Breast epithelium (tissue), 4 donors: Measurements from ENCODE around the gene ATXN7L1. TPM values are rescaled to one million over a fixed set of nuclear protein-coding genes. Genes with fewer than 3 reads are reported as not detected.

Source experiments
- DNase-seq, 2 donors: peaks; one replicate each; pipeline ENCODE4 v3.0.0-alpha.2; 2019; ENCODE audit warnings: low spot score in 2 of 2
- H3K27ac ChIP-seq, 2 donors: fragments of 200-600 bp; sonication (generic) in 1 of 2; one replicate each; pipeline ENCODE4 v1.5.1; 2016 to 2019; ENCODE audit warnings: mild to moderate bottlenecking in 1 of 2
- H3K27me3 ChIP-seq, 2 donors: fragments of 200-600 bp; sonication (generic) in 1 of 2; one replicate each; pipeline versions ENCODE4 v1.5.1 to v1.6.0; 2017 to 2019; ENCODE audit warnings: control low read depth in 1 of 2, mild to moderate bottlenecking in 1 of 2
- H3K36me3 ChIP-seq: fragments of 200-600 bp; one replicate; pipeline ENCODE4 v1.5.1; 2019
- H3K4me1 ChIP-seq, 2 donors: fragments of 200-600 bp; sonication (generic); one replicate each; pipeline ENCODE4 v1.5.1; 2016 to 2019; ENCODE audit warnings: control low read depth in 1 of 2
- H3K4me3 ChIP-seq, 3 donors: fragments of 200-600 bp; sonication (generic); 1 replicate in 2 of 3; 2 replicates in 1 of 3; pipeline ENCODE4 v1.5.1; 2016 to 2019; ENCODE audit warnings: mild to moderate bottlenecking in 3 of 3, moderate library complexity in 2 of 3
- H3K9me3 ChIP-seq, 2 donors: fragments of 200-600 bp; sonication (generic) in 1 of 2; one replicate each; pipeline ENCODE4 v1.5.1; 2016 to 2019; ENCODE audit warnings: control low read depth in 1 of 2
- POLR2A ChIP-seq: fragments of 450-650 bp; IDR thresholded peaks from one replicate; pipeline ENCODE4 v1.6.1; 2016; ENCODE audit warnings: antibody characterized with exemption, mild to moderate bottlenecking, moderate library complexity
- POLR2AphosphoS5 ChIP-seq, 3 donors: sonication (generic); formaldehyde crosslinking; IDR thresholded peaks; one replicate each; pipeline ENCODE4 v1.6.1; 2017; ENCODE audit warnings: antibody characterized with exemption in 3 of 3
- intact Hi-C: fragments of 100-400 bp; cut with DNase I; formaldehyde crosslinking; loops from one replicate; pipeline ENCODE4 v1.15.1; 2023; ENCODE audit warnings: low total_unique reads
- total RNA-seq, 3 donors: library from RNA; depleted of rRNA; stranded (reverse); fragments of >200 nt; gene quantifications; one replicate each; pipeline ENCODE4 v1.1.0, GENCODE V29; 2016
- TF ChIP-seq, protein P1 (sequence below), 3 donors: fragments of 450-650 bp; IDR thresholded peaks; one replicate each; pipeline ENCODE4 v1.5.1; 2016 to 2017; ENCODE audit warnings: antibody characterized with exemption in 3 of 3, mild to moderate bottlenecking in 3 of 3, moderate library complexity in 3 of 3

ATXN7L1 gene
- total RNA-seq, 3 donors from 2014 or later = 10.7 to 18.4 (median 12.5) TPM

DNA sequence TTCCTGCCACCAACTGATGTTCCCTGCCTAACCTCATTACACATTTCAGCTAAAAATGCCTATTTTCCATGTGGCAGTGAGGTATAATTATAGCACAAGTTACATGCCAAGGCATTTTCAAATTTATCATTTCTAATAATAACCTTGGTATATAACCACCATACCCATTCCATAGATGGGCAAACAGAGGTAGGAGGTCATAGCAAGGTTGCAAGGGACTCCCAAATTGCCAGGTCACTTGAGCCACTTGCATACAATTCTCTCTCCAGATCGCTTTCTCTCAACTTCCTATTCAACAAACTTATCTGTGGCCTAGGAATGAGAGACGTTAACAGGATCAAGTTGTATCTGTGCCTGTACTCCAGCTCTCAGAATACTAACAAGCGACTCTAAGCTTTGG, 108.3 kb downstream of the ATXN7L1 start:
- Histone ChIP-seq H3K27me3 (no peaks in the 10 kb centered on the region), H3K9me3 (no peaks in the 10 kb centered on the region), H3K27ac (no peak overlapping the region), H3K4me1 (no peaks in the 10 kb centered on the region), H3K4me3 (no peak overlapping the region), H3K36me3 (no peaks in the 10 kb centered on the region)
- no peak for DNase-seq
- intact Hi-C loops = no loop called here
- TF ChIP-seq POLR2AphosphoS5 (IDR thresholded peaks at IDR 0.05) = no peak
- no peak for TF ChIP-seq POLR2A
- TF ChIP-seq, protein P1, sequence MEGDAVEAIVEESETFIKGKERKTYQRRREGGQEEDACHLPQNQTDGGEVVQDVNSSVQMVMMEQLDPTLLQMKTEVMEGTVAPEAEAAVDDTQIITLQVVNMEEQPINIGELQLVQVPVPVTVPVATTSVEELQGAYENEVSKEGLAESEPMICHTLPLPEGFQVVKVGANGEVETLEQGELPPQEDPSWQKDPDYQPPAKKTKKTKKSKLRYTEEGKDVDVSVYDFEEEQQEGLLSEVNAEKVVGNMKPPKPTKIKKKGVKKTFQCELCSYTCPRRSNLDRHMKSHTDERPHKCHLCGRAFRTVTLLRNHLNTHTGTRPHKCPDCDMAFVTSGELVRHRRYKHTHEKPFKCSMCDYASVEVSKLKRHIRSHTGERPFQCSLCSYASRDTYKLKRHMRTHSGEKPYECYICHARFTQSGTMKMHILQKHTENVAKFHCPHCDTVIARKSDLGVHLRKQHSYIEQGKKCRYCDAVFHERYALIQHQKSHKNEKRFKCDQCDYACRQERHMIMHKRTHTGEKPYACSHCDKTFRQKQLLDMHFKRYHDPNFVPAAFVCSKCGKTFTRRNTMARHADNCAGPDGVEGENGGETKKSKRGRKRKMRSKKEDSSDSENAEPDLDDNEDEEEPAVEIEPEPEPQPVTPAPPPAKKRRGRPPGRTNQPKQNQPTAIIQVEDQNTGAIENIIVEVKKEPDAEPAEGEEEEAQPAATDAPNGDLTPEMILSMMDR (IDR thresholded peaks at IDR 0.05) = no peak

DNA sequence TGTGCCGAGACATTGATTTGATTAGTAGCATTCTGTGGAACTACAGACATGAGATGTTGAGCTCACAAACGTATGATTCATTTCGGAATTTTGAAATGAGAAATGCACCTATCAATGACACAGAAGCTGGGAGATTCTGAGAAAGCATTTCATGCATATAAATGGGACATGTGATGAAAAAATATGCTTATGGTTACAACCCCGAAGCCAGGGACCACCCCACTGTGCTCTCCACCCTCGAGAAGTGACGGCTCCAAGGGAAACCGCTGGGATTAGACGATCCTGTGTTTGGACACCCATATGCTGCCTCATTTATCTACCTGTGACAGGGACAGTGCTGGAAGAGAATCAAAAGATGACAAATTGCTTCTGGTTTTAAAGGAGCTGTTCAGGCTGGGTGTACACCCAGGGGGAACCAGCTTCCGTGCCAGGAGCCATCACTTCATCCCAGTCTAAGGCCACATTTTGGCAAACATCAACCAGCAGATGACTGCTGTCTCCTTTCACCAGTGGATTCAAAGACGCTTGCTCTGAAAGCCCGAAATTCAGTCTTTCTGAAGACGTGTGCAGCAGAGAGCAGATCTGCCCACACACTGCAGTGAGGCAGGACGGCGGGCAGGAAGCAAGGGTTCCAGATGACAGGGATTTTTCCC, 109.9 kb downstream of the ATXN7L1 start:
- intact Hi-C loops = no loop called here
- no peak overlapping the region for H3K27ac ChIP-seq
- no peaks in the 10 kb centered on the region for H3K27me3 ChIP-seq
- no peaks in the 10 kb centered on the region for H3K4me1 ChIP-seq
- TF ChIP-seq, protein P1 (IDR thresholded peaks at IDR 0.05) = no peak
- TF ChIP-seq POLR2AphosphoS5 (IDR thresholded peaks at IDR 0.05) (no peak), POLR2A (no peak)
- H3K4me3 ChIP-seq = no peak overlapping the region
- no peak for DNase-seq
- no peaks in the 10 kb centered on the region for H3K9me3 ChIP-seq
- H3K36me3 ChIP-seq = no peaks in the 10 kb centered on the region

DNA sequence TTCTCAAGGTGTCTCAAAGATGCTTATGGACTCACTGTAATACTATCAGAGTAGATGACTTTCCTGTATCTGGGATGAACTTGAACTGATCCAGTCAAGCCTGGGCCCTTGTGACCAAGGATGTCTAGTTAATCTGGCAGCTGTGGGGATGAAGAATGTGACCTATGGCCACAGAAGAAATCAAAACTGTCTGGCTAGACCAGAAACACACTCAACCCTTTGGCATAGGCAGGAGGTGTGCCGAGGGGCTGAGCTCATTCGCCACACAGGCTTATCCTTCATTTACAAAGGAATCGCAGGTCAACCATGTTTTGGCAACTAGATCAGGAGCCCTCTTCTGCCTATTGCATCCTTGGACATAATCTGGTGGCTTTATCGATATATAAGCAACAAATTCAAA, 110.6 kb downstream of the ATXN7L1 start:
- H3K27me3 ChIP-seq = no peaks in the 10 kb centered on the region
- no peaks in the 10 kb centered on the region for H3K4me1 ChIP-seq
- intact Hi-C loops = no loop called here
- DNase-seq = no peak
- H3K27ac ChIP-seq = no peak overlapping the region
- H3K4me3 ChIP-seq = no peak overlapping the region
- no peaks in the 10 kb centered on the region for H3K9me3 ChIP-seq
- H3K36me3 ChIP-seq = no peaks in the 10 kb centered on the region
- TF ChIP-seq POLR2AphosphoS5 (IDR thresholded peaks at IDR 0.05) (no peak), POLR2A (no peak)
- TF ChIP-seq, protein P1 (IDR thresholded peaks at IDR 0.05) = no peak

DNA sequence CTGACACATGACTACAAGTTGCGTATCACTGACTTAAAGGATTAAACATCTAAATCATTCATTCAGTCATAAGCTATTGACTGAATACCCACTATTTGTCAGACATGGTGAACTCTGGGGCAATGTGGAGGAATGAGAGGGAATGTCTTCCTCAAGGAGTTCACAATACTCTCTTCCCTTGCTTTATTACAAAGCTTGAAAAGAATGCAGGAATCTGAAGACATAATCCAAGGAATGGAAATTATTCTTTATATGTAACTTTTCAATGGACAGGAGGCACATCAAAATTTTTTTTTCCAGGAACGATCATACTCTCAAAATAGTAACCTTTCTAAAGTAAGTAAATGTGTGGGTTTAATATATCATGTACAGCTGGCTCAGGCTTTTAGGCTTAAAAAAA, 111.9 kb downstream of the ATXN7L1 start:
- no peak overlapping the region for H3K27ac ChIP-seq
- H3K27me3 ChIP-seq = no peaks in the 10 kb centered on the region
- intact Hi-C loops = no loop called here
- TF ChIP-seq POLR2A (no peak), POLR2AphosphoS5 (IDR thresholded peaks at IDR 0.05) (no peak)
- TF ChIP-seq, protein P1 (IDR thresholded peaks at IDR 0.05) = no peak
- H3K4me3 ChIP-seq = no peak overlapping the region
- no peaks in the 10 kb centered on the region for H3K4me1 ChIP-seq
- no peaks in the 10 kb centered on the region for H3K36me3 ChIP-seq
- no peaks in the 10 kb centered on the region for H3K9me3 ChIP-seq
- no peak for DNase-seq

DNA sequence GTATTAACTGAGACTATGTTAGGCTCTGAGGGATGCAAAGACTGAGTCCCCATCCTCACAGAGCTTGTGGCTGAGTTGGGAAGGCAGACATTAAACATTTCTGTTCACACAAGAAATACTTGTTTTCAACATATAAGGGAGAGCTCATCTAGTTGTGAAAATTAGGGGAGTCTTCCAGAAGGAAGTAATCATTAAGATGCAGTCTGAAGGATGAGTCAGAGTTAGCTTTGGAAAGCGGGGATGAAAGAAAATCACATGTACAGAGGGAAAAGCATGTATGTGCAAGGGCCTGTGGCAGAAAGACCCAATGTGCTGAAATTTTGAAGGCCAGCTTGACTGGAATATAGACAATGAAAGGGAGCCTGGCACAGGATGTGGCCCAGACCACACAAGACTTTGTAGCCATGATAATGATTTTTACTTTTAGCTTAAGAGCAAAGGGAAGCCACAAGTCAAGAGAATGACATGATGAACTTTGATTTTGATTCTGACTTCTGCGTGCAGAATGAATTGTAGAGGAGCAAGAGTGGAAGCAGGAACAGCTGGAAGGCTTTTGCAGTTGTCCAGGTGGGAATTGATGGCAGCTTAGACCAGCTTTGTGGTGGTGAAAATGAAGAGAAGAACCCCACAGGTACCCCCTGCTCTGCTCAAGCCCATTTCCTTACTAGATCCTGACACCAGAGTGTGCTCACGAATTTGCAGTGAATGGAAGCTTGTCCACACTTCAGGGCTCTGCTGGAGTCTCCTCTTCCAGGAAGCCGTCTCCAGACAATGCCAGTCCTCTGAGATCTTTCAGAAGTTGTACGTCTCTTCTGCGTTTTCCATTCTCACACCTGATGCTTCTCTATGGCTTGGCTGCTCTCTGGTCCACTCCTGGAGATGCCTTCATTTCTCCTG, 115.6 kb downstream of the ATXN7L1 start:
- H3K27me3 ChIP-seq = no peaks in the 10 kb centered on the region
- no peaks in the 10 kb centered on the region for H3K4me1 ChIP-seq
- TF ChIP-seq, protein P1 (IDR thresholded peaks at IDR 0.05) = no peak
- no peak for TF ChIP-seq POLR2A
- no peak for TF ChIP-seq POLR2AphosphoS5 (IDR thresholded peaks at IDR 0.05)
- no peaks in the 10 kb centered on the region for H3K9me3 ChIP-seq
- intact Hi-C loops = no loop called here
- H3K4me3 ChIP-seq = no peak overlapping the region
- no peak overlapping the region for H3K27ac ChIP-seq
- DNase-seq = no peak
- H3K36me3 ChIP-seq = no peaks in the 10 kb centered on the region
